Activated CD4-positive, alpha-beta T cell treated with anti-CD3 and anti-CD28 coated beads, Interleukin-2, amount 10 ng/mL, durations not matched to agents 7 days and 5 days (primary cell): ENCODE measurements around the gene KAZN. TPM values are rescaled to one million over a fixed set of nuclear protein-coding genes. Genes with fewer than 3 reads are reported as not detected.

ENCODE experiments used
- CTCF ChIA-PET: fragments of 350-600 bp; sonication (Branson Sonifier 250); formaldehyde crosslinking; loops from one replicate; lab custom pipeline; 2021; ENCODE audit warnings: antibody characterized with exemption; lab: Charles Lee
- POLR2A ChIA-PET: fragments of 350-600 bp; sonication (Branson Sonifier 250); formaldehyde crosslinking; loops from one replicate; lab custom pipeline; 2021; ENCODE audit warnings: antibody characterized with exemption; lab: Charles Lee
- DNase-seq: peaks from one replicate; pipeline ENCODE4 v3.0.0-alpha.2; 2020
- H3K27ac Mint-ChIP-seq: one replicate; pipeline ENCODE4 v1.8.0; 2021; ENCODE audit warnings: mild to moderate bottlenecking, moderate library complexity, mixed read lengths
- H3K27me3 Mint-ChIP-seq: one replicate; pipeline ENCODE4 v1.8.0; 2021; ENCODE audit warnings: mixed read lengths
- H3K36me3 Mint-ChIP-seq: one replicate; pipeline ENCODE4 v1.8.0; 2021; ENCODE audit warnings: low read depth, mixed read lengths
- H3K4me1 Mint-ChIP-seq: one replicate; pipeline ENCODE4 v1.8.0; 2021; ENCODE audit warnings: mixed read lengths
- H3K4me3 Mint-ChIP-seq: one replicate; pipeline ENCODE4 v1.8.0; 2021; ENCODE audit warnings: mild to moderate bottlenecking, moderate library complexity, mixed read lengths
- H3K9me3 Mint-ChIP-seq: one replicate; pipeline ENCODE4 v1.8.0; 2021; ENCODE audit warnings: mixed read lengths
- total RNA-seq, 2 experiments: library from RNA; stranded (reverse); gene quantifications; one replicate each; pipeline ENCODE4 v1.2.3, GENCODE V29; 2021

KAZN gene
- total RNA-seq, 2 experiments from 2014 or later: 0.21 to 0.22 TPM

DNA sequence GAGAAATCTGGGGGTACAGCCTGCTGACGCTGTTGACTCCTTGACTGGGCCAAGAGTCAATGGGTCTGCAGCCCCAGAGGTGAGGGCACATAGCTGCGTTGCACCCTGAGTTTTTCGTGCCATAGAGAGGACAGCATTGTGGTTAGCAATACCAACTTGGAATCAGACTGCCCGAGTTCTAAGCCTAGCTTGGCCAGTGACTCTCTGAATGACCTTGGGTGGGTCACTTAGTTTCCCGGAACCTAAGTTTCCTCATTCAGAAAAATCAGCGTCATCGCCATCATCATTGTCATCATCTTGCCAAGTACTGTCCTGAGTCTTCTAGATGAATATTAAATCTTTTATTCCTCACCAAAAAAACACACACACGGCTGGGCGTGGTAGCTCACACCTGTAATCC is 403.8 kb downstream of the KAZN start:
- Mint-ChIP-seq H3K9me3 (no peaks in the 10 kb centered on the region), H3K36me3 (no peaks in the 10 kb centered on the region), H3K27me3 (no peaks in the 10 kb centered on the region), H3K4me3 (no peak overlapping the region), H3K27ac (no peak overlapping the region), H3K4me1 (no peaks in the 10 kb centered on the region)
- CTCF ChIA-PET: no interaction called here
- no peak for DNase-seq
- POLR2A ChIA-PET: no interaction called here

DNA sequence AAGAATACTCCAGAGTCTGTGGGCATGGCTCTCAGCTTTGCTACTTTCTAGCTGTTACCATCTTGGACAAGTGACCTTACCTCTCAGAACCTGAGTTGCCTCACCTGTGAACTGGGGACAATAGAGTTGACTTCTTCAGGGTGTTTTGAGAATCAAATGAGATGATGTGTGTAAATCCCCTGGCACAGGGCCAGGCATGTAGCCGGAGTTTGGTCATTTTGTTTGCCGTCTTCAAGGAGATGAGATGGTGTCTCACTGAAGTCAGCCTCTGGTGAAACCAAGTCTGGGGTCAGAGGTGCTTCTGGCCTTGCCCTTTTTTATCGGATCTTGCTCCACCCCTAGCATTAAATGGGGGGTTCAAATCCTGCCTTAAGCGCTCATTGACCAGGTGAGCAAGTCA is 405.9 kb downstream of the KAZN start:
- CTCF ChIA-PET: no interaction called here

DNA sequence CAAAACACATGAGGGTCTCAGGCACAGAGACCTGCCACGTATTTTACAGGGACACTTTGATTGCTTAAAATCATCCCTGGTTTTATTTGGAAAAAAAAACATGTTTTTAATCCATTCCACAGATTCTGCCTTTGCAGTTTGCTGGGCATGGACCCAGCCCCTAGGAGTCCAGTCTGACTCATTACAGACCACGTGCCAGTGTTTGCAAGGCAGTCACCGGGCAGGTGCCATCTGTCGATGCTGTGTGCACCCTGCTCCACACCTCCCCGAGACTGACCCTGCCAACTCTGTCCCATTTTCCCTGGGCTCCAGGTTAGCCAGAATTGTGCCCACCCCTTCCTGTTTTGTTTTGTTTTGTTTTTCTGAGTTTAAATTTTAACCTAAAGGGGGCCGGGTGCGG is 406.6 kb downstream of the KAZN start:
- ChIA-PET POLR2A (no interaction called here), CTCF (no interaction called here)
- Mint-ChIP-seq H3K27me3 (no peaks in the 10 kb centered on the region), H3K4me1 (no peaks in the 10 kb centered on the region), H3K4me3 (no peak overlapping the region), H3K27ac (no peak overlapping the region), H3K9me3 (no peaks in the 10 kb centered on the region), H3K36me3 (no peaks in the 10 kb centered on the region)
- no peak for DNase-seq

More for the DNA sequence above, 405.9 kb downstream of the KAZN start:
- no peak overlapping the region for H3K4me3 Mint-ChIP-seq
- no peak overlapping the region for H3K27ac Mint-ChIP-seq
- DNase-seq: no peak
- no peaks in the 10 kb centered on the region for H3K4me1 Mint-ChIP-seq
- no peaks in the 10 kb centered on the region for H3K27me3 Mint-ChIP-seq
- no peaks in the 10 kb centered on the region for H3K36me3 Mint-ChIP-seq
- POLR2A ChIA-PET: no interaction called here
- no peaks in the 10 kb centered on the region for H3K9me3 Mint-ChIP-seq

DNA sequence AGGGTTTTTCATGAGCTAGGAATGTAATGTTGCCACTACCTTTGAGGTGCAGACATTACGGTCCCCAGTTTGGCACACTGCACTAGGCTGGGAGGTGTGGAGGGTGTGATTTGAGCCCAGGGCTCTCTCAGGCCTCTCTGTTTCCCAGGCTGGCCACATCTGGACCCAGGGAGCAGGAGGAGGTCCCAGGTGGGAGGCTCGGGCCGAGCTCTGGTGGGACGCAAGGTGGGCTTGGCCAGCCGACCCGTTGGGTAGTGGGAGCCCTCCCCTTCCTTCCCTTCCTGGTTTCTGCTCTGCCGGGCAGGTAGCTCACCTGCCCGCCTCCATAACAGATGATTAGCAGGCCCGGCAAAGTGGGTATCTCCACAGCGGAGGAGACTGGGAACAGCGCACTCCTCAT is 408.9 kb downstream of the KAZN start:
- DNase-seq: no peak
- CTCF ChIA-PET: no interaction called here
- H3K9me3 Mint-ChIP-seq: no peaks in the 10 kb centered on the region
- POLR2A ChIA-PET: no interaction called here
- no peaks in the 10 kb centered on the region for H3K4me1 Mint-ChIP-seq
- no peak overlapping the region for H3K4me3 Mint-ChIP-seq
- no peaks in the 10 kb centered on the region for H3K36me3 Mint-ChIP-seq
- no peak overlapping the region for H3K27ac Mint-ChIP-seq
- no peaks in the 10 kb centered on the region for H3K27me3 Mint-ChIP-seq

DNA sequence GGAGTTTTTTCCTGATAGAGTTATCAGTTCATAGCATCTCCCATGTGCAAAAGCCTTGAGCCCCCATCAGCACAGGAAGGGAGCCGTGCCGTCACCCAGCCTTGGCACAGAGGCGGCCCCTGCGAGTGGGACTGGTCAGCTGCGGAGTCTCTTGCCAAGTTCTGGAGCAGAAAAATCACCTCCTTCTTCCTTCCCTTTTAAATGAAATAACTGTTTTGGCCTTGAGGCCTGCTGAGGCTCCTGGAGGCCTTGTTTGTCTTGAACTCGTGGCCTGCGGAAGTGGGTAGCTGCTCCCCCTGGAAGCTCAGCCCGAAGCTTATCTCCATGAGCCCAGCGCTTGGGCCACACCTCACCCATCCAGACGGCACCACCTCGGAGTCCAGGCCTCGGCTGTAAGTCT is 409.4 kb downstream of the KAZN start:
- Mint-ChIP-seq H3K4me1 (no peaks in the 10 kb centered on the region), H3K27ac (no peak overlapping the region), H3K9me3 (no peaks in the 10 kb centered on the region), H3K27me3 (no peaks in the 10 kb centered on the region), H3K36me3 (no peaks in the 10 kb centered on the region), H3K4me3 (no peak overlapping the region)
- ChIA-PET POLR2A (no interaction called here), CTCF (no interaction called here)
- DNase-seq: no peak

DNA sequence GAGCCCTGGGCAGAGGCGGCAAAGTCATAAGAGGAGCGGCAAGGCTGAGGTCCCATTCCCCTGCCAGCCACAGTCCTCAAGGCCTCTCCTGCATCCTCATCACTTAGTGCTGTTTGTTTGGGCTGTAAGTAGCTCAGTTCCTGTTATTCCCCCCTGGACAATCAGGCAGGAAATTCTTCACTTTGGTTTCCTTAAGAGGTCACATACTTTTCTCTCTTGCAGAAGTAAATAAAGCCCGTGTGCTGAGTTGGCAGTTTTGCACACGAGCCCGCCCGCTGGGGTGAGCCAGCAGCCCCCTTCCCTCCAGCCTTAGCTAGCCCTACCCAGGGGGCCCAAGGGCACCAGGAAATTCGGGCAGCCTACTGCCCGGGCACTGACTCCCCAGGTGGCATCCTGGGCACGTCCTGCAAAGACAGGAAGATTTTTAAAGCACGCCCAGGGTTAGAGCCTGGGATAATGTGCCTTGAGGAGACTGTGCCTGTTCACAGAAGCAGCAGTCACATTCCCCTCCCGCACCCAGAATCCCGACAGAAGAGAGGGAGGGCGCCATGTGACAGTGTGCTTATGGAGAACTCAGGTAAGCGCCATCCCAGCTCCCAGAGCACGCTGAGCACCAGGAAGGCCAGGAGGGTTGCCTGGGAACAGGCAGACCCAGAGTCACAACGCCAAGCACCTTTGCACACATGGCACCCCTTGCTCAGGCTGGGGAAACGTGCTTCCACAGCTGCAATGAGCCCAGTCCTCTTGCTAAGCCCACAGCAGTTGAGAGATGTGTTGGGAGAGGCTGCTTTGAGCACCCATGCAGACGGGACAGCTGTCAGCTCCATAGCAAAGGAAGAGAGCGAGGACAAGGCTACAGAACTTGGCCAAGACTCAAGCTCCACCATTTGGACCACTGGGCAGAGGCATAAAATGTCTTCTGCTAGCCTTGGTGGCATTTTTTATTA is 410.6 kb downstream of the KAZN start:
- no peak overlapping the region for H3K4me3 Mint-ChIP-seq
- POLR2A ChIA-PET: no interaction called here
- CTCF ChIA-PET: interaction anchor here (0.6 kb wide), 1 partner anchor 828 kb away, joined by 3 read pairs; no protein-coding TSS in a partner anchor
- no peaks in the 10 kb centered on the region for H3K27me3 Mint-ChIP-seq
- no peaks in the 10 kb centered on the region for H3K4me1 Mint-ChIP-seq
- DNase-seq: no peak
- no peak overlapping the region for H3K27ac Mint-ChIP-seq
- H3K9me3 Mint-ChIP-seq: no peaks in the 10 kb centered on the region
- no peaks in the 10 kb centered on the region for H3K36me3 Mint-ChIP-seq

DNA sequence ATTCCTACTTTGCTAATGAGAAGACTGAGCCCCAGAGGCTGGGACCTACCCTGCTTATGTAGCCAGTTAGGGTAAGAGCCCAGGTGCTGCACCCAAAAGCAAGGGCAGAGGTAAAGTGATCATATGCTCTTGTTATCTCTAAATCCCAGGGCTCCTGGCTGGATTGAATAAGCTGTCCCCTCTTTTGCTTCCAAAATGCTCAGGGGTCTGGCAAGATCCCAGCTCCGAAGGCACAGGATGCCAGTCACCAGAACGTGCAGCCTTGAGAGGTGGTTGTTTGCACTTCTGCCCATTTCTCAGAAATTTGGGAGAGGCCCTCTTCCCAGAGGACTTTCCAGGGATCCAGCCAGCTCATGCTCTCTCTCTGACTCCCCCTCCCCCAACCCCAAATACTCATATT is 412.7 kb downstream of the KAZN start:
- DNase-seq: no peak
- H3K4me1 Mint-ChIP-seq: peaks cover 2% of the 10 kb centered on the region
- H3K4me3 Mint-ChIP-seq: no peak overlapping the region
- H3K36me3 Mint-ChIP-seq: no peaks in the 10 kb centered on the region
- no peaks in the 10 kb centered on the region for H3K9me3 Mint-ChIP-seq
- H3K27ac Mint-ChIP-seq: no peak overlapping the region
- POLR2A ChIA-PET: no interaction called here
- CTCF ChIA-PET: no interaction called here
- no peaks in the 10 kb centered on the region for H3K27me3 Mint-ChIP-seq

DNA sequence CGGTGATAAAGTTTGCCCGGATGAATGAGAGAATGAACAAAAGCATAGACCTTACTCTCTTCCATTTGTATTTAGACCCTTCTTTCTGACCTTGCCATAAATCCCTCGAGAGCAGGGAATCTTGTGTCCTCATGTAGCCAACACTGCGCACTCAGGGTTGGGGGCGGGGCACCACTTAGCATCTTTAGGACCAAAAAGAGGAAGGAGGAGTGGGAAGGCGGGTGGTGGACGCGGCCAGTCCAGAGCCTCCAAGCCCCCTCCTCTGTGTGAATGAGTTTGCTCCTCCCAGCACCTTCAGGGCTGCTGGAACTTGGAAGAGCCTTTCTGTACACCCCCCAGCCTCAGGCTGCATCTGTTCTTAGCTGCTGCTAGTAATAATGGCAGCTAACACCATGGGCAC is 413.2 kb downstream of the KAZN start:
- DNase-seq: no peak
- Mint-ChIP-seq H3K27ac (no peak overlapping the region), H3K4me1 (peaks cover 2% of the 10 kb centered on the region), H3K4me3 (no peak overlapping the region), H3K27me3 (no peaks in the 10 kb centered on the region), H3K9me3 (no peaks in the 10 kb centered on the region), H3K36me3 (no peaks in the 10 kb centered on the region)
- POLR2A ChIA-PET: no interaction called here
- CTCF ChIA-PET: no interaction called here

DNA sequence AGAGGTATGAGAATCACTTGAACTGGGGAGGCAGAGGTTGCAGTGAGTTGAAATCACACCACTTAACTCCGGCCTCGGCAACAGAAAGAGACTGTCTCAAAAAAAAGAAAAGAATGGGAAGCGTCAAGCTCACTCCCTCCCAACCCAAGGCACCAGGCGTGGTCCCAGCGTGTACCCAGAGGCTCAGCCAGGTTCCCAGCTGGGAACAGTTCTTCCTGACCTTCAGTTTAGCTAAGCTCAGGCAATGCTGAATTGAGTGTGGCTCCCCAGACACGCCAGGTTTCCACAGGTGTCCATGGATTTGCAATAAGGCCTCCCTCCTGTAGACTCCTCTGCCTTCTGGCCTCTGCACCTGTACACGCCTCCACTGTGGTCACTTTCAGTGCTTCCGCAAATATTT is 414.3 kb downstream of the KAZN start:
- H3K4me1 Mint-ChIP-seq: peaks cover 2% of the 10 kb centered on the region
- ChIA-PET POLR2A (no interaction called here), CTCF (no interaction called here)
- H3K9me3 Mint-ChIP-seq: no peaks in the 10 kb centered on the region
- H3K27me3 Mint-ChIP-seq: no peaks in the 10 kb centered on the region
- DNase-seq: no peak
- no peak overlapping the region for H3K4me3 Mint-ChIP-seq
- H3K27ac Mint-ChIP-seq: no peak overlapping the region
- no peaks in the 10 kb centered on the region for H3K36me3 Mint-ChIP-seq

DNA sequence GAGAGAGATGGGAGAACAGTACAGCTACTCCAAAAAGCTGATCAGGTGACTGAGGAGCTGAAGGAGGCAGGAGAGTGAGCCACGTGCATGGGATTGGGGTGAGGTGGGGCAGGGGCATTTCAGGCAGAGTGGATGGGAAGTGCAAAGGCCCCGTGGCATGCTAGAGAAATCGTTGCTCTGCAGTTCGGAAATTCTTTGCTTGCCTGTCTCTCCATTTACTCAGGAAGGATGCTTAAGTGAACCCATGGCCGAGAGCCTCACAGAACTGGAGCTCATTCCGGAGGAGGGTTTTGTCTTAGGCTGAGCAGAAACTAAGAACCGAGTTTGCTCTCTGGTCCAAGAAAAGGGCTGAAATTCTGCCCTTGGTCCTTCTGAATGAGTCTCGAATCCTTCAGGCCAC is 415.3 kb downstream of the KAZN start:
- POLR2A ChIA-PET: no interaction called here
- Mint-ChIP-seq H3K27ac (no peak overlapping the region), H3K27me3 (no peaks in the 10 kb centered on the region), H3K9me3 (no peaks in the 10 kb centered on the region), H3K36me3 (no peaks in the 10 kb centered on the region), H3K4me3 (no peak overlapping the region), H3K4me1 (peaks cover 2% of the 10 kb centered on the region)
- CTCF ChIA-PET: interaction anchor here (0.6 kb wide), 1 partner anchor 651 kb away, joined by 4 read pairs; no protein-coding TSS in a partner anchor
- no peak for DNase-seq

DNA sequence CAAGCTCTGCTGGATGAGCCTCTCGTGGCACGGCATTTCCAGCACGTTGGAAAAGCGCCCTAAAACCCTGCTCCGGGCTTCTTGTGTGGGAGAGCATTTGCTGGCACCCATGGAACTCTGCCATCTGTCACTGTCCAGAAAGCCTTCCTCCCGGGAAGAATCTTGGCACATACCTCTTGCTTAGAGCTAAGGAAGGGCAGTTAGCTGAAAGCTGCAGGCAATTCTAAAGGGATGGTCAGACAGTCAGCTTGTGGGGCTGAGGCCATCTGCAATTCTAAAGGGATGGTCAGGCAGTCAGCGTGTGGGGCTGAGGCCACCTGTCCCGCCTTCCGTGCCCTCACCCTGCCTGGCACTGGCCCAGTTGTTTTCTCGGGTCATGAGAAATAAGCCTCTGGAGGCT is 416.0 kb downstream of the KAZN start:
- H3K9me3 Mint-ChIP-seq: no peaks in the 10 kb centered on the region
- CTCF ChIA-PET: no interaction called here
- no peak for DNase-seq

DNA sequence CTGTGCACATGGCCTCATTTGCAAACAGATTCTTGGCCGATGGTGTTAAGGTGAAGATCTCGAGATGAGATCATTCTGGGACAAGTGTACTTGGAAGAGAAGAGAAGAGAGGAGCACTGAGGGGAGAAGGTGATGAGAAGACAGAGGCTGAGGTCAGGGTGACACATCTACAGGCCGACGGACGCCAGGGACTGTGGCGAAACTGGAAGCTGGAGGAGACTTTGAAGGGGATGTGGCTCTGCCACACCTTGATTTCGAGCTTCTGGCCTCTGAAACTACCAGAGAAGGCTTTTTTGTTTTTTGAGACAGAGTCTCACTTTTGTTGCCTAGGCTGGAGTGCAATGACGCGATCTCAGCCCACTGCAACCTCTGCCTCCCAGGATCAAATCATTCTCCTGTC is 417.5 kb downstream of the KAZN start:
- H3K9me3 Mint-ChIP-seq: no peaks in the 10 kb centered on the region
- ChIA-PET POLR2A (no interaction called here), CTCF (interaction anchor here (1.2 kb wide), 1 partner anchor 12 kb away, joined by 3 read pairs; no protein-coding TSS in a partner anchor)
- peaks cover 2% of the 10 kb centered on the region for H3K4me1 Mint-ChIP-seq
- H3K36me3 Mint-ChIP-seq: no peaks in the 10 kb centered on the region
- no peak for DNase-seq
- no peak overlapping the region for H3K4me3 Mint-ChIP-seq
- H3K27me3 Mint-ChIP-seq: no peaks in the 10 kb centered on the region
- H3K27ac Mint-ChIP-seq: no peak overlapping the region

More for the DNA sequence above, 416.0 kb downstream of the KAZN start:
- no peak overlapping the region for H3K4me3 Mint-ChIP-seq
- H3K36me3 Mint-ChIP-seq: no peaks in the 10 kb centered on the region
- H3K27ac Mint-ChIP-seq: no peak overlapping the region
- H3K4me1 Mint-ChIP-seq: peaks cover 2% of the 10 kb centered on the region
- POLR2A ChIA-PET: no interaction called here
- no peaks in the 10 kb centered on the region for H3K27me3 Mint-ChIP-seq

DNA sequence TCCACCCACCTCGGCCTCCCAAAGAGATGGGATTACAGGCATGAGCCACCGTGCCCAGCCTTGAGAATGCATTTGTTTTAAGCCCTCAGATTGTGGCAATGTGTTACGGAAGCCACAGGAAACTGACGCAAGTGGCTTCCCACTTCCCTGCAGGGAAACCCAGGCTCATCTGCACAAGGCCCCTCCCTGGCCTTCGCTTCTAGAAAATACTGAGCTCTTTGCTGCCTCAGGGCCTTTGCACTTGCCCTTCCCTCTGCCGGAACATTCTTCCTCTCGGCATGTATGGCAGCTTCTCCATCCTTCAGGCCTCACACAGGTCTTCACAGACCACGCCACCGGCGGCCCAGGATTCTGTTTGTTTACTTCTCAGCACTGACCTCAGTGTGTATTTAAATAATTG is 418.0 kb downstream of the KAZN start:
- DNase-seq: no peak
- no peak overlapping the region for H3K27ac Mint-ChIP-seq
- no peak overlapping the region for H3K4me3 Mint-ChIP-seq
- ChIA-PET CTCF (interaction anchor here (1.2 kb wide), 1 partner anchor 11 kb away, joined by 3 read pairs; no protein-coding TSS in a partner anchor), POLR2A (no interaction called here)
- H3K4me1 Mint-ChIP-seq: peaks cover 2% of the 10 kb centered on the region
- H3K9me3 Mint-ChIP-seq: no peaks in the 10 kb centered on the region
- no peaks in the 10 kb centered on the region for H3K36me3 Mint-ChIP-seq
- H3K27me3 Mint-ChIP-seq: no peaks in the 10 kb centered on the region
